T-helper 9 cell (primary cell): ENCODE data around the gene LRCOL1.

ENCODE experiments used
- DNase-seq: peaks from one replicate; pipeline ENCODE4 v3.0.0-alpha.2; 2020

Gene LRCOL1

DNA sequence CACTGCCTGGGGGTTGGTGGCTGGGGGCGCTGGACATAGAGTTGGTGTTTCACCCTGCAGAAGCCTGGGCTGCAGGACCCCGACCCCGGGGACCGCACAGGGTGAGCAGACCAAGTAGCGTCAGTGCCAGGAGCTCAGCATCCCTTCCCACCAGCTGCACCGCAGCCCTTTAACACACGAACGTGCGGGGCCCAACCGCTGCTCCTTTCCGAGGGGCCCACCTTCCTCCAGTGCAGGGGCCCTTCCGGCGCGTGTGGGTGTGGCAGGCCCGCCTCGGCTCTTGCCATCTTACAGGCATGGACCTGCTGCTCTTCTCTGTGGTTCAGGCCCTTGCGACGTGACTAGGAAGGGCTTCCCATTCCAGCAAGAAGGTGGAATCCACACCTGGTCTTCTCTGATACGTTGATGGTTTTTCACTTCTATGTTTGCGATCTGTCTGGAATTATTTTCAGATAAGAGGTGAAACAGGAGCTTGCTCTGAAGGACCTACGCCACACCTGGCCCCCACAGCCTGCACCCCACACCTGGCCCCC is 47.8 kb downstream of the LRCOL1 start:
- no peak for DNase-seq

DNA sequence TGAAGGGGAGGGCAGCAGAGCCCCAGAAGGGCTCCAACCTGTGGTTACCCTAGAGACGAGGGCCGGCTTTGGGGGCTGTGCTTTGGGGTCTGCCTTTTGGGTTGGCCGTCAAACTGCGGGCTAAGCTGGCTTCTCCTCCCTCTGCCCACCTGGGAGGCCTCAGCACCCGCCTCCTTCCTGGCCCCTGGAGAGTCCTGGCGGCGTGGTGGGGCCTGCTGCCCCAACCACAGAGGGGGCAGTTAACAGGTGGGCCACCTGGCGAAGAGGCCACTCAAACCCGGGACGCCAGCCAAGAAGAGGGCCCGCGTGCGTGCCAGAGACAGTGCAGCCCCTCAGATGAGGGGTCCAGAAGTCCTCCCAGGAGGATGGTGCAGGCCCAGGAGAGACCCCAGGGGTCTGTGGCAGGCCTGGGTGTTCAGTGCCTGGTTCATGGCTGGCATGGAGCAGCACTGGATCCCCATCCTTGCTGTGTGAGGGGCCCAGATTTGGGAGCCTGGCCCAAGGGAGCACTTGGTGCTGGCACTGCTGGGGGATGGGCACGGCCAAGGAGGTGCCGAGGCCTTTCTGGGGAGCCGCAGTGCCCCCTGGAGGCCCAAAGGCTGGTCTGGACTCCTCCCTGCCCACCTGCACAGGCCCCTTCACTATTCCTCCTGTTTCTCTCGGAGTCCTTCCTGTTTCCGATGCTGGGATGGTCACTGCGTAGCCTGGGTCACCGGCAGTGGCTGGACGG is 48.8 kb downstream of the LRCOL1 start:
- no peak for DNase-seq

DNA sequence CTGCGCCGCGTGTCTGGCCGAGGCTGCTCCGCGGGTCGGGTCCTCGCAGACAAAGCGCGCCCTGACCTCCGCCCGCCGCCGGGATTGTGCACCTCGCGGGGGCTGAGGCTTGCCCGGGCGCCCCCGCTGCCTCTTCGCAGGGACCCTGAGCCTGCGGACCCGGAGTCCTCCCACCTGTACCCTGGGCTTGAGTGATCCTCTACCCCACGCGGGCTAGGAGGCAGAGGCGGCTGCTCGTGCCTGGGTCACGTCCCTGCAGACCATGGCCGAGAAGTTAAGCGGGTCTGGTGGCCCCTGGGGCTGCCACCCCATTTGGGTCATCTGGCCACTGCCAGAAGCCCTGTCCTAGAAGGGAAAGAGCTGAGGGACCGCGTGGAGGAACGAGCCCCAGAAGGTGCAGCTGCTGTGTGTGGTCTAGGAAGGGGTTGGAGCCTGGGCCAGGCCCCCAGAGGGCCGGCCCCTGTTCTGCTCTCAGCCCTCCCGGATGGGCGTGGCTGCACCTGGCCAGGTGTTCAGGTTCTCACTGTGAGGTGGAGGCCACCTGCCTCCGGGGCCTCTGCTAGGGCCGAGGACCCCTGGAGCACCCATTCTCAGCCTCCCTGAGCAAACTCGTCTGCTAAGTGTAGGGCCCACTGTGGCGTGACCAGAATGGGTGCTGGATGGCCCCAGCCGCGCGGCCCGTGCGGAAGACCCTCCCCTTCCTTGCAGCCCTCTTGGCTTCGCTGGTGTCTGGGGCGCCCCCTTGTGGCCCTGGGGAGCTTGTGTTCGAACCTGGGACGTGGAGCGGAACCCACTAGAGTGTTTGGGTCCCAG is 49.6 kb downstream of the LRCOL1 start:
- DNase-seq, result peak; percentile 73

DNA sequence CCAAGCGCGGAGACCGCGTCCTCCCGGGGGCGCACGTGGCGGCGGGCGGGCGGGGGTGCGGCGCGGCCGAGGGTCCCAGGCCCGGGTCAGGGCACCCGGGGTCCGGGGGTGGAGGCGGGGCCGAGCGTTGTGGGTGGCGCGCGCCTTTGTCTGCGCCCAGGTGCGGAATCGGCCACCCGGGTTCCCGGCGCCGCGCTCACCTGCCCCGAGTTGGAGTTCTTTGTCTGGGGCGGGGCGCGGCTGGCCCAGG is 50.1 kb downstream of the LRCOL1 start:
- DNase-seq, result no peak

DNA sequence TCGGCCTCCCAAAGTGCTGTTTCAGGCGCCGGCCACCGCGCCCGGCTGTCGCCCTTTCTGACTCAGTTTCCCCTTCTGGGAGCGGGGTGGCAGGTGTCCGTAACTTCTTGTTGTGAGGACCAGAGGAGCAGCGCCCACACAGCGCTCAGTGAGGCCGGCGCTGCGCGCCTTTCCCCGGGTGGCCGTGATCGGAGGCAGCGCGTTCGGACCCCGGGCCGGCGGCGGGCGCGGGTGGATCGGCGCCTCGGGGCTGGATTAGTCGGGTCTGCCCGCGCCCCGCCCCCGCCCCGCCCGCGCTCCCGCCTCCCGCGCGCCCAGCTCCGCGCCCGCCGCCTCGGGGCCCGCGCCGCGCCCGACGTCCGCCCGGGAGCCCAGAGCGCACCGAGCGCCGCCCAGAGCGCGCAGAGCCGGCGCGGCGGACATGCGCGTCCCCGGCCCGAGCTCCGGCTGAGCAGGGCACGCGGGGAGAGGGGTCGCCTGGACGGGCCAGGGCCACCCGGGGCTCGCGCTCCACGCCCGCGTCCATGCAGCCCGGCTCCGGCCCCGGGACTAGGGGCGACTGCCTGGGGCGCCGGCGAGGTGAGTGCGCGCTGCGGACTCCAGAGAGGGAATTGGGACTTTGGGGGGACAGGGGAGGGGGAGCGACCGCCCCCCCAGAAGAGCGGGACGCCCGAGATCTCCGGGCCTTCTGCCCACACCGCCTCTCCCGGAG is 50.6 kb downstream of the LRCOL1 start:
- no peak for DNase-seq

DNA sequence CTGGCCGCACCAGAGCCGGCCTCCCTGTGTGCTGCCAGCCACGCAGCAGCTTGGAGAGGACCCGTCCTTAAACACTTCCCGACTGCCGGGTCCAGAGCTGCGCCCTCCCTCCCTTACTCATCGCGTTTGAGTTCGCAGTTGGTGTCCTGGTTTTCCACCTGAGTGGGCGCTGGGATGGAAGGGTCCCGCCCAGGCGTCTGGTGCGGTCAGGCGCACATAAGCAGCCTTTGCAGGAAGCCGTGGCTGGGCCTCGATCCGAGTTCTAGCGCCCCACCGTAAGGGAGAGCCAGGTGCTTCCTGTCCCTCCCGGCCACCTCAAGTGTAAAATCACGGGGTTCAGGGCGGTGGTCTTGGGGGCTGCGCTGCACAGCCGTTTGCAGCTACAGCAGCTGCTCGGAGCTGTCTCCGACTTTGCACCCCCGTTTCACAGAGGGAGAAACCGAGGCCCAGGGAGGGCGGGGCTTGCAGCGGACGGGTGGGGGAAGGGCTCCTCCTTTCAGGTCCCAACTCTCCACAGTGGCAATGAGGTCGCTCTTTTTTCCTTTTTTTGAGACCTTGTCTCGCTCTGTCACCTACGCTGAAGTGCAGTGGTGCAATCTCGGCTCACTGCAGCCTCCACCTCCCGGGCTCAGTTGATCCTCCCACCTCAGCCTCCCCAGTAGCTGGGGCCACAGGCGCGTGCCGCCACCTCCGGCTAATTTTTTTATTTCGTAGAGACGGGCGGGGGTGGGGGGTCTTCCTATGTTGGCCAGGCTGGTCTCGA is 51.3 kb downstream of the LRCOL1 start:
- DNase-seq, result no peak

DNA sequence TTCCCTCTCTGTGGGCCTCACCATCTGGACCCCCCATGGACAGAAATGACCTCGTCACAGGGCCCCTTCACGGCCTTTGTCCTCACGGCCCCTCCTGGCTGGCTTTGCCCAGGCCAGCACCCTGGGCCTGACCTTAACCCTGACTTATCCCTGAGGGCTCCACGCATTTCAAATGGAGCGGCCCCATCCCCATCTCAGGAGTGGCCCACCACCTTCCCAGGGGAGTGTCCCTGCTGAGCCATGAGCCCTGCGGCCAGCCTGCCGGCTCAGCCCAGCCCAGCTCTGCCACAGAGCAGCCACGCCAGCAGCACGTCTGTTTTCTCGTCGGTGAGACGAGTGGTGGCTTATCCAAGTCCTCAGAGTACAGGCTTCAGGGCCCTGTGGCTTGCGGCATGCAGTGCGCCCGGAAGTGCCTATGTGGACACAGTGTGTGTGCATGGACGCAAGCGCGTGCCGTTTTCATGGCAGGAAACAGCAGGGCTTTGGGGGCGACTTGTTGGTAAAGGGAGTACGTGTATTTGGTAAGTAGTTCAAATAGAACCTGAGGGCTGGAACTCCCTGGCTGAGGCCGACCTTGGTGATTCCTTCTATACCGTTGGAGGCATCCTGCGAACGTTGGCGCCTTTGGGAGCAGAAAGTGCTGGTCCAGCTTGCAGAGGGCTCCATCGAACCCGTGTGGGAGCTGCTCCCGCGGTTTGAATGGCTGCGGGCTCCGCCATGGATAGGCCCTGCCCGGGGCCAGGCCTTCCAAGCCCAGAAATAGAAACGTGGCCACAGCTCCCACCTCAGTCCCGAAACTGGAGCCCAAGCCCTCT is 52.1 kb downstream of the LRCOL1 start:
- no peak for DNase-seq

DNA sequence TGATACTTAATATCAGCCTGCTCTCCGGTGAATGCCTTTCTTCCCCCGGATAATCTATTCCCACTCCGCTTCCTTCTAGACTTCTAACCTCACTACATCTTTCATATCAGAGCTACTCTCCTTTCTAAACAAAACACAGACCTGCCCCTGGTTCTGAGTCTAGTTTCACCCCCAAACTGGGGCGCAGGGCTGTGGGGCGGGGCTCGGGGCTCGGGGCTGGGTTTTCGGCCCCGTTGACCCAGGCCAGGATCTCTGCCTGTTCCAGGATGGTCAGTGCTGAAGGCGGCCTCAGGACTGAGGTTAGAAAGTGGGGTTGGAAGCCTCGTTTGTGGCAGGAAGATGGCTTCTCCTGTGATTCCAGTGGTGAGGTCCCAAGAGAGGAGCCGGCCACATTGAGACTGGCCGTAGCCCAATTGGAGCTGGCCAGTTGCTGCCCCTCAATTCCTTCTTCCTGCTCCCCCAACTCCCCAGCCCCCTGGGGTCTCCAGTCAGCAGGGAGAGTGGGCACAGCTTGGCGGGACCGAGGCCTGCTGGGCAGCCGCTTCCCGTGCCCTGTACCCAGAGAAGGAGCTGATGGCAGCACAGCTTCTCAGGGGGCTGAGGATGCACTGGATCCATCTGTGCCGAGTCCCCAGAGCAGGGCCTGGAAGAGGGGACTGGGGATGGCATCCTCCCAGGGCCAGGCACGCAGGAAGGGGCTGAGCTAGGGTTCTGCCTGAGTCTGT is 52.9 kb downstream of the LRCOL1 start:
- no peak for DNase-seq

DNA sequence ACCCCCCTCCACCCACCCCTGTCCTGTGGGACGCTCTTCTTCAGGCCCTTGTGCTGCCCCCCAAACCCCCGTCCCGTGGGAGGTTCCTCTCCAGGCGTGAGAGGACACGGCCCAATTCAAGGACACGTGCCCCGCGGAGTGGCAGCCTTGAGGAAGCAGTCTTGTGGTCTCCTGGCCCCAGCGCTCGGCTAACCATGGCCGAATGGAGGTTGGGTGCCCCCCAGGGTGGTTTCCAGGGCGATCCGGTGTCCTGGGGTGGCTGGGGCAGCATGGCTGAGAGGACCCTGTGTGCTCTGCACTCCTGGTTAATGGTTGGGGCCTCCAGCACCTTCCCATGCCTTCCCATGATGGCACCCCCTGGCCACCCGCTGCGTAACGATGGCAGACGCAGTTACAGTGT is 53.6 kb downstream of the LRCOL1 start:
- DNase-seq, result no peak

DNA sequence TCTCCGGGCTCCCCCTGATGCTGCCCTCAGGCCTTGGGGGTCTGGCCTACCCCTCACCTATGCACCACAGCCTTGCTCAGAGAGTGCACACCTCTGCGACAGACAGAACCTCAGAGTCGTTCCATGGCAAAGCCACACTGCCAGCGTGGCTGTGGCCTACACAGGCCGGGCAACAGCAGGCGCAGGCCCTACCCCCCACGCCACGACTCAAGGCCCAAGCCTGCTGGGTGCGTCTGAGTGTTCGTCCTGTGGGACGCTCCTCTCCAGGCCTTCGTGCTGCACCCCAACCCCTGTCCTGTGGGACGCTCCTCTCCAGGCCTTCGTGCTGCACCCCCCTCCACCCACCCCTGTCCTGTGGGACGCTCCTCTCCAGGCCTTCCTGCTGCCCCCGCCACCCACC is 54.2 kb downstream of the LRCOL1 start:
- no peak for DNase-seq

DNA sequence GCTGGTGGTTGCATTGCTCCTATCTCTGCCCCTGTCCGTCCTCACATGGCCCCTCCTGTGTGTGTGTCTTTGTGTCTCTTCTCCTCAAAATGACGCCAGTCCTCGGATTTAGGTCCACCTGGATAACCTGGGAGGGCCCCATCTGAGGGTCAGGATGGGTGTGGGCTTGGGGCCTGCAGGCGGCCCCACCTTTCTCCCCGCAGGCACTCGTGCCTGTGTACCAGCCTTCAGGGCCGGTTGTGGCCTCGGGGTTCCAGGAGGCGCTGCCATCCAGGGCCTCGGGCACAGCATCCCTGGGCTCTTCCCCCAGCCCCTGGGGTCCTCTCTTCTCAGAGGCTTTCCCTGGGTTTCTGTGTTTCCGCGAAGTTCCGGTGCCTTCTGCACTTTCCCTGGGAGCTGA is 54.7 kb downstream of the LRCOL1 start:
- DNase-seq, result no peak

DNA sequence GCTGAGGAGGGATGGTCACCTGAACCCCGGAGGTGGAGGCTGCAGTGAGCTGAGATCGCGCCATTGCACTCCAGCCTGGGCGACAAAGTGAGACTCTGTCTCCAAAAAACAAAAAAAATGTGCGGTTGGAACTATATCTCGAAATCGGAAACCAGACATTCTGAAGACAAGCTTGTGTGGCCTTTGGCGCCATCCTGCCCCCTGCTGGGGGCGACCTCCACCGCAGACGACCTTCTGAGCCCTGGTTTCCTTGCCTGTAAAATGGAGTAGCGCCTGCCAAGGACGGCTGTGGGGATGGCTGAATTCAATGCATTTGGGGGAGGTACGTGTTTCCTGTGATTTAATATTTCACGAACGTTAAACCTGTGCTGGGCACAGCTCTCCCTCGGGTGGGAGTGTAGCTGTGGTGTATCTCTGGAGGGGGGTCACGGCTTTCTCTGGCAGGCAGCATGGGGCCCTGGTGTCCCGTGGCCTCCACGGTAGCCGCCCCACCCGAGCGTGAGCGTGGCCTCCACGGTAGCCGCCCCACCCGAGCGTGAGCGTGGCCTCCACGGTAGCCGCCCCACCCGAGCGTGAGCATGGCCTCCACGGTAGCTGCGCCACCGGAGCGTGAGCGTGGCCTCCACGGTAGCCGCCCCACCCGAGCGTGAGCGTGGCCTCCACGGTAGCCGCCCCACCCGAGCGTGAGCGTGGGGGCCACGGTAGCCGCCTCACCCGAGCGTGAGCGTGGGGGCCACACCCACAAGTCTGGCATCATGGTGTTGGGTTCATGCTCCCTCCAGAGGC is 55.3 kb downstream of the LRCOL1 start:
- no peak for DNase-seq
